Stimulated activated CD8-positive, alpha-beta memory T cell treated with anti-CD3 and anti-CD28 coated beads, Interleukin-15, amount 100 ng/mL, for 48 hours (primary cell): Measurements from ENCODE around the gene NUP205.

Experiments
- DNase-seq, 2 donors: peaks; one replicate each; pipeline ENCODE4 v3.0.0-alpha.2; 2020; ENCODE audit warnings: low read depth in 2 of 2

NUP205 gene

GRCh38 chr7:135557455-135558336 lies at the start of gene NUP205:
TSS of gene NUP205 (plus strand) at chr7:135557917. CDS start at chr7:135557945, 28 bp downstream.
- peak; percentile 38 to 53 for DNase-seq

- DNase-seq, result no peak
Measured at GRCh38 chr7:135508883-135509588, 48.7 kb upstream of the NUP205 start.

GRCh38 chr7:135509589-135509838 lies 48.2 kb upstream of the NUP205 start:
- DNase-seq, result no peak

- peak; percentile 97 to 98 for DNase-seq
Measured at GRCh38 chr7:135509839-135510591, 47.7 kb upstream of the NUP205 start, which contains the start of gene CNOT4. TSS of gene CNOT4 (minus strand) at chr7:135510102. CDS start at chr7:135438331, 71,771 bp downstream.

- no peak for DNase-seq
Measured at GRCh38 chr7:135510592-135511183, 47.0 kb upstream of the NUP205 start.

GRCh38 chr7:135512135-135512887 lies 45.4 kb upstream of the NUP205 start:
- DNase-seq, result no peak

- DNase-seq, result no peak
Measured at GRCh38 chr7:135514856-135515255, 42.9 kb upstream of the NUP205 start.

- DNase-seq, result no peak
Measured at GRCh38 chr7:135517060-135517459, 40.7 kb upstream of the NUP205 start.

GRCh38 chr7:135518748-135519147 lies 39.0 kb upstream of the NUP205 start:
- DNase-seq, result no peak

- DNase-seq, result no peak
Measured at GRCh38 chr7:135519233-135519688, 38.5 kb upstream of the NUP205 start.

GRCh38 chr7:135519871-135520270 lies 37.8 kb upstream of the NUP205 start:
- DNase-seq, result no peak

- DNase-seq, result no peak
Measured at GRCh38 chr7:135522509-135522908, 35.2 kb upstream of the NUP205 start.

- DNase-seq, result no peak
Measured at GRCh38 chr7:135523146-135523545, 34.6 kb upstream of the NUP205 start.

GRCh38 chr7:135525426-135525825 lies 32.3 kb upstream of the NUP205 start:
- DNase-seq, result no peak

- no peak for DNase-seq
Measured at GRCh38 chr7:135527025-135527424, 30.7 kb upstream of the NUP205 start.

- no peak for DNase-seq
Measured at GRCh38 chr7:135536150-135536549, 21.6 kb upstream of the NUP205 start.

- no peak for DNase-seq
Measured at GRCh38 chr7:135537453-135537852, 20.3 kb upstream of the NUP205 start.

GRCh38 chr7:135537905-135538304 lies 19.8 kb upstream of the NUP205 start:
- DNase-seq, result no peak

GRCh38 chr7:135538376-135538775 lies 19.3 kb upstream of the NUP205 start:
- no peak for DNase-seq

- no peak for DNase-seq
Measured at GRCh38 chr7:135539629-135540028, 18.1 kb upstream of the NUP205 start.

GRCh38 chr7:135541029-135541428 lies 16.7 kb upstream of the NUP205 start:
- no peak for DNase-seq
